ENCODE measurements around the gene RNF31.

DNA sequence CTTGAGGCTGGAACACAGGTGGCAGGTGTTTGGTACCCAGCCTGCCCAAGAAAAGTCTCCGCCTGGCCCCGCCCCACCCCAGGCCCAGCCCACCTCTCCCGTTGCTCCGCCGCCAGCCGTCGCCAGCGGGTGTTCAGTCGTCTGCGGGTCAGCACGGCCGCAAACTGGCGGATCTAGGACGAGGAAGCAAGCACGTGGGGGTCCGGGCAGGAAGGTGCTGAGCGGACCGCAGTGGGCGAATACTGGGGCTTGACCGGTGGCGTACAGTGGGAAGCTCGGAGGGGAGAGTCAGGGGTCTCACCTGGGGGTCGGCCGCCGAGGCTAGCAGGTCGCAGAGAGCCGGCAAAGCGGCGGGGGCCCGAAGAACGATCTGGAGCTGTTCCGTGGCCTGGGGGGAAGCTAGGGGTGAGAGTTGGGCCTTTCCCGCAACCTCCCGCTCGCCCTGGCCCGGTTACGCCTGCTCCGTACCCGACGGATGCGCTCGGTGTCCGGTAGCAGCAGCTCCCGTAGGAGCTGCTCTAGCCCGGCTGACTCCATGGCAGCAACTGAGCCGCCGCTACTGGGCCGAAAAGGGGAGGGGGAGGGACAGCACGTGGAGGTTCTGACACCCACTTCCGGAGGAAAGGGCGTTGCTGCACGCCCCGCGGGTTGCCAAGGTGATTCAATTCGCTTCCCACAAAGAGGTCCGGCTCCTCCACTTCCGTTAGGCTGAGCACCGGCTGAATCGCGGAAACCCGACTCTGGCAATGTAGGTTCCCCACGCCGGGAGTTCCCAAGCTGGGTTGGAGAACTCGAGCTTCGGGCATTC is 41.2 kb downstream of the RNF31 start, which contains the start of gene IPO4:
- peak in 1 of 3 experiments; percentile 28 for TF ChIP-seq CTCF (IDR thresholded peaks at IDR 0.05)
- TF ChIP-seq POLR2A (IDR thresholded peaks at IDR 0.05; ENCODE audit: low read depth): peak; percentile 38
- TF ChIP-seq EP300 (IDR thresholded peaks at IDR 0.05): no peak
- peak; percentile 72 to 95 for TF ChIP-seq POLR2AphosphoS5 (IDR thresholded peaks at IDR 0.05)

Data from esophagus muscularis mucosa (tissue), 4 donors.